Epithelial cell of proximal tubule (primary cell): Measurements from ENCODE around the gene GAB3. TPM values are rescaled to one million over a fixed set of nuclear protein-coding genes. Genes with fewer than 3 reads are reported as not detected.

Experiments
- DNase-seq: peaks from one replicate; pipeline ENCODE4 v3.0.0-alpha.2; 2011; ENCODE audit warnings: low read depth
- H3K4me3 ChIP-seq: 2 replicates; pipeline ENCODE4 v1.5.1; 2011; ENCODE audit warnings: low read depth, mild to moderate bottlenecking, low read length
- total RNA-seq: library from RNA; depleted of rRNA; stranded (reverse); fragments of >200 nt; gene quantifications from 2 replicates; pipeline ENCODE4 v1.2.3, GENCODE V29; 2015
- TF ChIP-seq, protein P1 (sequence below): conservative IDR thresholded peaks from 2 replicates; pipeline ENCODE4 v1.5.1; 2012; ENCODE audit warnings: low read depth, mild to moderate bottlenecking, low read length

The GAB3 gene
- total RNA-seq, 1 donor from 2014 or later = not detected

GRCh38 chrX:154712781-154713740, 37.8 kb downstream of the GAB3 start:
- DNase-seq = no peak
- no peak overlapping the region for H3K4me3 ChIP-seq
- TF ChIP-seq, protein P1, sequence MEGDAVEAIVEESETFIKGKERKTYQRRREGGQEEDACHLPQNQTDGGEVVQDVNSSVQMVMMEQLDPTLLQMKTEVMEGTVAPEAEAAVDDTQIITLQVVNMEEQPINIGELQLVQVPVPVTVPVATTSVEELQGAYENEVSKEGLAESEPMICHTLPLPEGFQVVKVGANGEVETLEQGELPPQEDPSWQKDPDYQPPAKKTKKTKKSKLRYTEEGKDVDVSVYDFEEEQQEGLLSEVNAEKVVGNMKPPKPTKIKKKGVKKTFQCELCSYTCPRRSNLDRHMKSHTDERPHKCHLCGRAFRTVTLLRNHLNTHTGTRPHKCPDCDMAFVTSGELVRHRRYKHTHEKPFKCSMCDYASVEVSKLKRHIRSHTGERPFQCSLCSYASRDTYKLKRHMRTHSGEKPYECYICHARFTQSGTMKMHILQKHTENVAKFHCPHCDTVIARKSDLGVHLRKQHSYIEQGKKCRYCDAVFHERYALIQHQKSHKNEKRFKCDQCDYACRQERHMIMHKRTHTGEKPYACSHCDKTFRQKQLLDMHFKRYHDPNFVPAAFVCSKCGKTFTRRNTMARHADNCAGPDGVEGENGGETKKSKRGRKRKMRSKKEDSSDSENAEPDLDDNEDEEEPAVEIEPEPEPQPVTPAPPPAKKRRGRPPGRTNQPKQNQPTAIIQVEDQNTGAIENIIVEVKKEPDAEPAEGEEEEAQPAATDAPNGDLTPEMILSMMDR = no peak

GRCh38 chrX:154711264-154711663, 39.6 kb downstream of the GAB3 start:
- TF ChIP-seq, protein P1 = no peak
- DNase-seq = no peak
- no peak overlapping the region for H3K4me3 ChIP-seq

DNA sequence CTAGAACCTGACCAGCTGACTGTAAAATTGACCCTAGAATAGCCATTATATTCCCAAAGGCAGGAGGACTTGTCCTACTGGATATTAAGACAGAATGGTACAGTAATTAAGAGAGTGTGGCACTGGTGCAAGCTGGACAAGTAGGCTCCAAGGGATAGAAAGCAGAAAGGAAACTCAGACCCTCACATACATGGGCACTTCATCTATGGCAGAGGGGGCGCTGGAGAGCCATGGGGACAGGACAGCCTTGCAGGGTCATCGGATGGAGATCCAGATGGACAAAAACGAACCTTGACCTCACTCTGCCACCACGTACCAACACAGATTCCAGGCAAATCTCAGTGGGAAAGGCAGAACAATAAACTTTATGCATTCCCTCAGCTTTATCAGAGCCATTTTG, 40.6 kb downstream of the GAB3 start:
- DNase-seq = no peak

DNA sequence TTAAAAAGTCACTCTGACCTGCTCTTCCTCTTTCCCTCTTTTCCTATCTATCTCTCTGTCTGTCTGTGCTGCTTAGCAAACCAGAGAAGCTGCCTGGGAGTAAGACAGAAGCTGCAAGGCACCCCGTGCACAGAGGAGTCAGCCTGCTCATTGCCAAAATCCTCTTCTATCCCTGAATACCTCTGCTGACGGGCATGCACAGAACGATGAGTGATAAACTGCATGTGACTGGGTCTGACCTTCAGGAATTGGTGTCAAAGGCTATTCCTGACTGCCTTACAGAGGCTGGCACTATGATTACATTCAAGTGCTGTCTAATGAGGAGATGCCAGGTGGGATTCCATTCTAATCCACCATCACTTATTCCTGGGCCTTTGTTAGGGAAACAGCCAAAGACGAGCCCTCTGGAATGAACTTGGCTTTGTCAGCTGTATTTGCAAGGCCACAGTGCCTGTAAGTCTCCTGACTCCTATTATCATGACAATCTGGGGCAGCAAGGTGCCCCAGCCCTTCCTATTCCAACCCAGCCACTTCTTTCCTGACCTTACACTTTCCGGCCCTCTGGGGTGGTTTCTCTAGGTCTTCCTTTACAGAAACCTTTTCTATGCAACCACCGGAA, 52.1 kb downstream of the GAB3 start:
- TF ChIP-seq, protein P1 = no peak

More for the DNA sequence above, 40.6 kb downstream of the GAB3 start:
- TF ChIP-seq, protein P1 = peak; percentile 9
- no peak overlapping the region for H3K4me3 ChIP-seq

GRCh38 chrX:154696676-154697045, 54.2 kb downstream of the GAB3 start:
- H3K4me3 ChIP-seq = no peak overlapping the region
- TF ChIP-seq, protein P1 = no peak
- DNase-seq = no peak

More for the DNA sequence above, 52.1 kb downstream of the GAB3 start:
- H3K4me3 ChIP-seq = no peak overlapping the region
- no peak for DNase-seq

DNA sequence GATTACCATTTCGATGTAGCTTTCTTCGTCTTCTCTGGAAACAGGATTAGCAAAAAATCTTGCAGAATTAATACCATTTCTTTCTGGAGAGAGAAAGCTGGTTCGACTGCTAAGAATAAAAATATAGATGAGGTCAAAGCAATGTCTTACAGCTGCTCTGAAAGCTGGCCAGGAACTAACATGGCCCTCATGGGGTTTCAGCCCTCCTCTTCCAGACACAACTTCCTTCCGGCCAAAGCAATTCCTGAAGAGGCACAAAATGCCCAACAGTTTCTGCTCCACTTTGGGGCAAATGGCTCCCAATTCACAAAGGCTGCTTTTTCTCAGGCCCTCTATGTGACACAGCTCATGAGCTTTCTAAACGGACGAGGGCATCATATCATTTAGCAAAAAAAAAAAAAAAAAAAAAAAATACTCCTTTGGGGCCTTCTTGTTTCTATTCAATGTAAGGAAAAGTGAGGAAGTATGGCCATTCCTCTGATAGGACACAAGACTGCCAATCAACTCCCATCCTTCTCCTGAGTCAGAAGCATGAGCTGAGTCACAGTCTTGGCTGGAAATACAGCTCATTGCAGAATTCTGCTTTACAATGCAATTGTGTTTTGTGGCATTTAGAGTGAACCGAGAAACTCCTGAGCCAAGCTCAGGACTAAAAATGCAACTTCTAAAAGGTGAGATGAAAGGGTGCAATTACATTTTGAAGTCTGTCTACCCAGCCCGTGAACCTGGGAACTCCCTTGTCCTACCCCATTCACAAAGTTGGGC, 54.8 kb downstream of the GAB3 start:
- no peak overlapping the region for H3K4me3 ChIP-seq
- no peak for DNase-seq
- TF ChIP-seq, protein P1 = no peak
